HG03354 (cell line): Measurements from ENCODE around the gene EIF4E1B.

Source experiments
- ATAC-seq: cut with Tn5 transposase; IDR thresholded peaks from one replicate; pipeline ENCODE4 v1.9.1; 2021; ENCODE audit warnings: mild to moderate bottlenecking; ENCODE audit not compliant: unreplicated experiment, poor library complexity, severe bottlenecking

Gene EIF4E1B

DNA sequence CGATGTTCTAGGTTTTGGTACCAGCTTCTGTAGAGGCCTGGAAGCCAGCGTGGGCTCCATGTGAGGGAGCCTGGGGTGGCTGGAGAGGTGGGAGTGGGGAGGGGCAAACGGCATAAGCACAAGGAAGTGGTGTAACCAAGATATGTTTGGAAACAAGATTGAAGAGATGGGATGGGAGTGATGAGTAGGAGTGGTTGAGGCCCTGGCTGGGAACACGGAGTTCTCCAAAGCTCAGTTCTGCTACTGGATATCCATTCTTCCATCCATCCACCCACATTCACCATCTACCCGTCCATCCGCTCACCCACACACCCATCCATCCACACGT is 29.0 kb downstream of the EIF4E1B start:
- ATAC-seq = no peak

DNA sequence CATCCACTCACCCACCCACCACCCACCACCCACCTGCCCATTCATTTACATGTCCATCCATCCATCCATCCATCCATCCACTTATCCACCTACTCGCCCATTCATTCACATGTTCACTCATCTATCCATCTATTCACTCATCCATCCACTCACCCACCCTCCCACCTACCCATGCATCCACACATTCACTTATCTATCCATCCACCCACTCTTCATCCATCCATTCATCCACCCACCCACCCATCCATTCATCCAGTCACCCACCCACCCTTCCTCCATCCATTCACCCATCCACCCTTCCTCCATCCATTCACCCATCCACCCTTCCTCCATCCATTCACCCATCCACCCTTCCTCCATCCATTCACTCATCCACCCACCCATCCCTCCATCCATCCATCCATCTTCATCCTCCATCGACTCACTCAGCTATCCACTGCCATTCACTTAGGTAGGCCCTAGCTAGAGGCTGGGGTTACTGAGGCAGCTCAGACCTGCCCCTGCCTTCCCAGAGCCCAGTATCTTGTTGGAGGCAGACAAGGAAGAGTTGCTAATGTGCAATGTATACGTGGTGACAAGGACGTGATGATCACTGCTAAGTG is 29.5 kb downstream of the EIF4E1B start:
- ATAC-seq = no peak

DNA sequence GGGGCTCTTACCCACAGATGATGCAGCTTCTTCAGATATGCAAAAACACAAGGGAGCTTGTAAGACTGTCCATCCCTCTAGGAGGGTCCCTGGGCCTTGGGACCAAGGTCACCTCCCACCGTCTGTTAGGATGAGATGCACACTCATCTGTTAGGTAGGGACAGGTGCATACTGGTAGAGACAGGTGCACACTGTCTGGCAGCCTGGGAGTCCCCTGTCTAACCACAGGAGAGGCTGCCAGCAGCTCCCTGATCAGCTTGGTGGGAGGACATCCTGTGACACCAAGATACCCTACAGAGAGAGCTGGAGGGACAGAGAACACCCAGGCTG is 30.0 kb downstream of the EIF4E1B start:
- ATAC-seq = peak; percentile 35

DNA sequence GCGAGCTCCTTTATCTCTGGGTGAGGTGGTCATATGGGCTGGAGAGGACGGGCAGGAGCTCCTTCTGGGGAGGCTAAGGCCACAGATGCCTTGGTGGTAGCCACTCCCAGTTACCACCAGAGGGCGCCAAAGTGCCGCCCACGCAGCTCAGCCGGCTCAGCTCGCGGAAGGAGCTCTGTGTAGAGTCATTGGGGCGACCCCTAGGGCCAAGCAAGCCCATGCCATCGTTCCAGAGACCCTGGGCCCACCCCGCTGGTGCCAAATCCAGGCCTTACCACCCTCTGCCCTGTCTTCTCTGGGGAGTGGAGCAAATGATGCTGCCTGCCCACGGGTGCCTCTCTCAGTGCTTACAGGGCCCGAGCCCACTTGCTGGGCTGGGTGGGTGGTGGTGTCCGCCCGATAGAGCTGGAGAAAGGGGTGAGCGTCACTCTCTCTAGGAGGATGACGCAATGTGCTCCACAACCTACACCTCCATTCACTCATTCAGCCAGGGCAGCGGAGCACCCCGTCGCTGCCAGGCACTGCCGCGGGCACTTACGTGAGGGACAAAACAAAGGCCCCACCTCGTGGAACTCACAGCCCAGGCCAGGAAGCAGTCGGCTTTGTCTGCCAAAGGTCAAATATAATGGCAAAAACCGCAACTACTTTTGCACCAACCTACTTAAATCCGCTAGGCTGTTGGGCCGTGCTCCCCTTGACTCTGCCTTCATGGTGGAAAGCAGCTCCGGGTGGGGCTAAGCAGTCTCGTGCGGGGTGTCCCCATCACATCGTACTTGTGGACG is 30.6 kb downstream of the EIF4E1B start:
- peak; percentile 72 for ATAC-seq

DNA sequence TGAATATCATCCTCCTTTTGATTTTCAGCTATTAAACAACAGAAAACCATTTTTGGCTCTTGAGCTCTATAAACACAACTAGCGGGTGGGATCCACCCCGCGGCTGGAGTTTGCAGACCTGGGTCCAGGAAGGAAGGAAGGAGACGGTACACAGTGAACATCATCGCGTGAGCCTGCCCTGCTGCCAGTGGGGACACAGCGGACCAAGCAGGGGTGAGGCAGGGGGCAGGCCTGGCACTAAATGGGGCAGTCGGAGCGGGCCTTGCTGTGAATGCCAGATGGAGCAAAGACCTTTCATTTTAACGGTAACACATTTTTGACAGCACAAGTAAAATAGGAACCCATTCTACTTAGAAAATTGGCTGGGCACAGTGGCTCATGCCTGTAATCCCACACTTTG is 31.2 kb downstream of the EIF4E1B start:
- no peak for ATAC-seq

DNA sequence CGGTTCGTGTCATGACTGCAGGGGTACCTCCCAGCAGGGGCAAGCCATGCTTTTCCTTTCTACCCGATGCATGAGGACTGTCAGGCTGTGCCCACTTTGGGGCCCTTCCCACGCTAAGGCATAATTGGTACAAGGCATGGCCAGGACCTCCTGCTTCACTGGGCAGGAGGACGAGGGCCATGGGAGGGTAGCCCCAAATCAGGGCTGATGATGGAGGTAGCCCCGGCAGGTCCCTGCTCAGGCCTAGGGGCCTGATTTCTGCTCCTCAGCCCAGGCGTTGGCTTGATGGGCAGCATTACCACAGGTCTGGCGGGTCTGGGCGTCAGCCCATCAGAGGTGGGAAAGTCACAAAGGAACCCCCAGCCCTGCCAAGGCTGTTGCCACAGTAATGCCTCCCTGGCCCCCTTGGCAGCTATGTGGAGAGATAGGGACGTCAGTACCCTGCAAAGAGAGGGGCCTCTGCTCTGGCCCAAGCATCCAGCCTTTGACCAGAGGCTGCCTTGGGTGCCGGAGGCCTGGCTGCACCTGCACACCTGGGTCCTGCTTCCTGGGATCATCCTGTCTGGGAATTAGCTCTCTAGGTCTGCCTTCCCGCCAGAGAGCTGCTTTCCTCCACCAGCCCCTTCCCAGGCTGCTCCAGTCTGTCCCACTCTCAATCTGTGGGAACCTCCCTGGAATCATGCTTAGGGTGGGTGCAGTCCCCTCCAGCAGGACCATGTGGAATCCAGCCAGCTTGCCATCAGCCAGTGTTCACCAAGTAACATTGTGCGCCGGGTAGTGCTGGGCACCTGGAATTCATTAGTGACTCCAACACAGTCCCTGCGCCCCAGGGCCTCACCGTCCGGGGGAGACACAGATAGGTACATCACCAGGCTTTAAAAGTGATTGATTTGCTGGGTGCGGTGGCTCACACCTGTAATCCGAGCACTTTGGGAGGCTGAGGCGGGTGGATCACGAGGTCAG is 32.2 kb downstream of the EIF4E1B start:
- ATAC-seq = no peak

DNA sequence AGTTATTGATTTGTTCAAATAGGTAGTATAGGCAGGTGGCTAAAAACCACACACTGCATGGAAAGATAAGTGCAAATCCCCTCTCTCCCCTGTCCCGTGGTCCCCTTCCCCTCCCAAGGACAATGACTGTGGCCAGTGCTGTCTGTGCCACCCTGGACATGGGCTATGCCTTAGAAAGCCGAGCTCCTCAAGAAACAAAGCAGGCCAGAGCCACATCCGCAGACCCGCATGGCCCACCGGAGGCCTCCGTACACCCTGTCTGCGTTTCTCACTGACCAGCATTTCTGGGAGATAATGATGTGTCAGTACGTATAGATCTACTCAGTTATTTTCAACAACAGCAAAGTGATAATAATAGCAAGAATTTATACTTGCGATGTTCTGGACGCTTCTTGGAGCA is 33.1 kb downstream of the EIF4E1B start:
- no peak for ATAC-seq

DNA sequence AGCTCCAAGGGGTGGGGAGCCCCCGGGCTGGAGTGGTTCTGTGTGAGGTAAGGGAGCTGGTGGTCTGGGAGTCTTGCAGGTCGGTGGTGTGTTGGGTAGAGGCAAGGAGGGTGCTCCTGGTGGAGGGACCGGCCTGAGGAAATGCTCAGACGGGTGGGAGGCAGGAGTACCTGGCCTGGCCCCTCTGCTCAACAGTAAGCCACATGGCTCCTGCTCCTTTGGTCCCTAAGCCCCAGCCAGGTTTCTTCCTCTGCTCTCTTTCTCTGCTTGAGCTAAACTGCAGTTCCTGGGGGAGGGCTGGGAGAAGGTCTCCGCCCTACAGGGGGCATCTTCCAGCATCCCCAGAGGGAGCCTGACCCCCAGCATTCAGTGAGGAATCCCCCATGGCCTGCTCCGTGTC is 34.0 kb downstream of the EIF4E1B start:
- ATAC-seq = no peak

DNA sequence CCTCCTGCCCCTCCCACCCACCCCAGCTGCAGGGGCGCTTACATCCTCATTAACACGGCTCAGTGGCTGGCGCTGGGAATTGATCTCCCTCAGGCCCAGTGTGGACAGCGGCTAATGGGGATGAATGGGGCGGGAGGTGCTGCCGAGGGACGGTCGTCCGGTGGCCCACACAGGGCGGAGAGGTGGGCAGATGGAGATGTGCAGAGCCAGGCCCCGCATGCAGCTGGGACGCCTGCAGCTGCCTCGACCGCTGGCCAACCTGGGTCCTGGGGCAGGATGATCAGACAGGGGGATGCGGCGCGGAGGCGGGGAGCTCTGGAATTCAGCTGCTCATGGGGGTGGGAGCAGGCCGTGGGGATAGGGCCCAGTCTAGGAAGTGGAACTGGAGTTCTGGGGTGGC is 34.4 kb downstream of the EIF4E1B start:
- no peak for ATAC-seq

DNA sequence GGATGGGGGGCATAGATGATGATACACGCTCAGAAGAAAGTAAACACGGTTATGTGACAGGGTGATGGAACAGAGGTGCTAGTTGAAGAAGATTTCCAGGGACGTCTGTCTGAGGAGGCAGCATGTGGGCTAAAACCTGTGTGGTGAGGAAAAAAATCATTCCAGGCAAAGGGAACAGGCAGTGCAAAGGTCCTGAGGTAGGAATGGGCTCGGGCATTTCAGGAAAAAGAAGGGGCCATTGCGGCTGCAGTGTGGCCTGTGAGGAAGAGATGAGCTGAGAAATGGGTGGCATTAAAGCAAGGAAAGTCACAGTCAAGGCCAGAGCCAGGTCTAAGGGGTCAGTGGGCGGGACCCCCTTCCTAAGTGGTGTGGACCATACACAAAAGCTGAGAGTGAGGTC is 35.0 kb downstream of the EIF4E1B start:
- no peak for ATAC-seq

DNA sequence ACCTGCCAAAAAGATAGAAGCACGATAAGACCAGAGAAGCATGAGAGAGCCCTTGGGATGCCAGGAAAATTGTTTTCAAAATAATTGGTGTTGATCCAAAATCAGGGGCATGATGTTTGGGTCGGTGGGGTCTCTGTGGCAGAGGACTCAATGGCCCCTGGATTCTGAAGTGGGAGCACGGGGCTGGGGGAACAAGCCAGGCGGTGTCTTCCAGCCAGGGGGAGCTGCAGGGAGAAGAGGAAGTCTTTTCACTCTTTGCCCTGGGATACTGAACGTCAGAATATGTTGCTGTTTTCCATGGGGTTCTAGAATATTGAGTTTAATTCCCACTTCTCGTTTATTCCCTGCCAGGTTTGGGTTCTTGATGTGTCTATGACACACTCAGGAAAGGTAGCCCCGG is 37.2 kb downstream of the EIF4E1B start:
- ATAC-seq = no peak

DNA sequence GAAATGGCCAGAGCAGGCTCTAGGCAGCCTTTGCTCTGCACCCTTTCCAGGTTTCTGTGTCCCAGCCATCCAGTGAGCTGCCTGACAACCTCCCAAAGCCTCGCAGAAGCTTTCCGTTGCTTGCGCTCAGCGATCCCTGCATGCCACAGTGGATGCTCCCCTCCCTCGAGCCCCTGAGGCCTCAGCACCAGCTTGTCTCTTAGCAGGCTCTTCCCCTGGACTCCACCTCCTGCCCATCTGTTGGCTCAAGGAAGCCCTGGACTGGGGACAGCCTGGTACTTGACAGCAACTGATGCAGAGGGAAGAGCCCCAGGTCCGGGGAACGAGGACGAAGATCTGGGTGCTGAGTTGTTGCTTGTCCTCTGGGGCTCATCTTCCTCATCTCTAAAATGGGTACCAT is 40.0 kb downstream of the EIF4E1B start:
- ATAC-seq = no peak

DNA sequence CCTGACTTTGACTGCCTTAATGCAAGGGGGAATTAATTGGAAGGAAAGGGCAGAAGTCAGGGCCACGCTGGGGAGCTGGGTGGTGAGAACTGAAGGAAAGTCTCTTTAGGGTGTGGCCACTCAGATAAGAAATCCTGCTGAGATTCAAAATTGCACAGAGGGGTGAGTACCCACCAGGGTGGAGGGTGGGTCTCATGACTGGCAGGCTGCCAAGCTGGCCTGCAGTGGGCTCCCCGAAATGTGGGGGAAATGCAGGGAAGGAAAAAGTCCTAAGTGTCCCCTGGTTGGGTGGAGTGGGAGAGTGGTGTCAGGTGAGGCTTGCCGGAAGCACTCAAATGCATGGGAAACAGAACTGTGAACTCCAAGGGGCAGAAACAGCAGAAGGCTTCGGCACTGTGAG is 40.9 kb downstream of the EIF4E1B start:
- no peak for ATAC-seq

DNA sequence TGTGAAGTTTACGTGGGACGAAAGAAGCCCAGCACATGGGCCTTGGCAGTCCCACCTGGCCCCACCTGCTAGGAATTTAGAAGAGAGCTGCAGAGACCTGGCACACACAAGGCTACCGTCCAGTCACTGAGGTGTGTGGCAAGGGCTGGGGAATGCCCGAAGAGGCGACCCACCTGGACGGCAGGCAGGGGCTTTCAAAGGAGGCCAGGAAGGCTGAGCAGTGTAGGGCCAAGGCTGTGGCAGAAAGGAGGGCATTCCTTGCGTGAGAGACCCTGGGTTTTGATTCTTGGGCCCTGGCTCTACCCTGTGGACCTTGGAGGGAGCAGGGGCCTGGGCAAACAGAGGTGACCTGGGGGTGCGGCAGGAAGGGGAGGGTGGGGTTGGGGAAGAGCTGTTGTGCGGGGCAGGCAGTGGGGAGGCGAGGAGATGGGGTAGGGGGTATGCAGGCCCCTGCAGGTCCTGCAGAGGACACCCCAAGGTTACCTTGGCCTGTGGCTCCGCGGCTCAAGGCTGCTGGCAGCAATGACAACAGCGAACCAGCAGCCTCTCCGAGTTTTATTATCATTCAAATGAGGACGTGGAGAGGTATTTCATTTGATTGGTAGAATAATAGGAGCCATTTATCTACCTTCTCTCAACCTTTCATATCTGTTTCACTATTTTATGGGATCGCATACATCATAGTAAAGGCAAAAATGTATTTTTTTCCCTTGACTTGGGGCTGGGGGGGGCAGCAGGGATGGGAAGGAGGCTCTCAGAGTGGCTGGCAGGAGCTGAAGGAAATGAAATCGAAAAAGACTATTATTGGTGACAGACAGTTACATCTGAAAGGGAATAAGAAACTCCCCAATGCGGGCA is 41.6 kb downstream of the EIF4E1B start:
- ATAC-seq = no peak

DNA sequence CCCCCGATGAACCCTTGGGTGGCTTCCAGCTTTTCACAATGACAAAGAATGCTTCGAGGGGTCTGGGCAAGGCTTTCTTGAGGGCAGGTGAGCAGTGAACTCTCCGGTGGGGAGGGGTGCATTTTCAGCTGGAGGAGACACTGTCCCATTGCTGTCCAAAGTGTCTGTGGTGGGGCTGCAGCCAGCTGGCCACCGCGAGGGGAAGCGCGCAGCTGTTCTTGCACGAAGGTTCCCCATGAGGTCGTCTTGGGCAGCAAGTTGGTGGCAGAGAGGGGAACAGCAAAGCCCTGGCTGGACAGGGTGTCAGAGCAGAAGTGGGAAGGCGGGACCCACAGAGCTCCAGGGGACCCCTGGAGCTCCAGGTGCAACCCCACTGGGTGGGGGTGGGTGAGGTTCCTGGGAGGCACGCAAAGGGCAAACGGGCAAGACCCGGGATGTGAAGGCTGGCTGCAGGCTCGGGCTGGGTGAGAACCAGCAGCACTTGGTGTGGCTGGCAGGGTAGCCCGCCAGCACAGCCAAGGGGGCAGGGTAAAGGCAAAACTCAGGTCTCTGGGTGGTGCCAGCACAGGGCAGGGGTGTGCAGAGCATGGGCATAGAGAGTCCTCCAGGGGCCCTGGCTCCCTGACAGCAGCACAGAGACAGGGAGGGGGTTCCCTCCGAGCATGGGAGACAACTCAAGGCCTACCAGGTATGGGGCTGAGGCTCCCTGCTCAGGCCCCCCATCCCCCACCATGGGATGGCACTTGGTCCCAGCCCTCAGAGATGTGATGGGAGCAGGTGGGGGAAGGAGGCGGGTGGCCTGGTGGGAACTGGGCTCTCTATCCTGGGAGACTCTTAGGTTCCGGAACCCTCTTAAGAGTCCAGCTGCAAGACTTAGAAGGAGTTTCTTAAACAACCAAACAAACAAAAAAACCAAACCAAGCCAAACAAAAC is 43.4 kb downstream of the EIF4E1B start:
- ATAC-seq = no peak

DNA sequence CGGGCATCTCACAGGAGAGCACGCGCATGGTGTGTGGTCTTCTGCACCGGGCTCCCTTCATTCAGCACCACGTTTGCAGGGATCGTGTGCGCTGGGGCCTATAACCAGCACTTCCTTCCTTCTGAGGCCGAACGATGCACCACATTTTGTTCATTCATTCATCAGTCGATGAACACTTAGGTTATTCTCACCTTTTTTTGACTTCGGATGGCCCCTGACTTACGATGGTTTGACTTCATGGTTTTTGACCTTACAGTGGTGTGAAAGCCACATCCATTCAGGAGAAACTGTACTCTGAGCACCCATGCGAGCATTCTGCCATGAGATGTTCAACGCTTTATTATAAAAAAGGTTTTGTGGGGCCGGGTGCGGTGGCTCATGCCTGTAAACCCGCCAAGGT is 44.3 kb downstream of the EIF4E1B start:
- no peak for ATAC-seq

DNA sequence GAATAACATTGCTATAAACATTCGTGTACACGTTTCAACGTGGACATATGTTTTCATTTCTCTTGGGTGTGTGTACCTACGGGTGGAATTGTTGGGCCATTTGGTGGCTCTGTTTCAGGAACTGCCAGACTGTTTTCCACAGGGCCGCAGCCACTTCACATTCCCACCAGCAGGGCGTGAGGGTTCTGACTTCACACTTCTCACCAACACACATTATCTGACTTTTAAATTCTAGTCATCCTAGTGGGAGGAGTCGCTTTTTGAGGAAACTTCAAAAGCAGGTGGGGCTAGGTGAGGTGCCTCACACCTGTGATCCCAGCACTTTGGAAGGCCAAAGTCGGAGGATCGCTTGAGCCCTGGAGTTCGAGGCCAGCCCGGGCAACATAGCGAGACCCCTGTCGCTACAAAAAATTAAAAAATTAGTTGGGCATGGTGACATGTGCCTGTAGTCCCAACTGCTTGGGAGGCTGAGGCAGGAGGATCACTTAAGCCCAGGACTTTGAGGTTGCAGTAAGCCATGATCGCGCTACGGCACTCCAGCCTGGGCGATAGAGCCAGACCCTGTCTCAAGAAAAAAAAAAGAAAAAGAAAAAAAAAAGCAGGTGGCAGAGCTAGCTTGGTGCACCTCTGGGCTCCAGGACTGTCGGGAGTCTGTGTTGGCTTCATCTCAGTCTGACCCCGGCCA is 45.3 kb downstream of the EIF4E1B start:
- ATAC-seq = no peak

DNA sequence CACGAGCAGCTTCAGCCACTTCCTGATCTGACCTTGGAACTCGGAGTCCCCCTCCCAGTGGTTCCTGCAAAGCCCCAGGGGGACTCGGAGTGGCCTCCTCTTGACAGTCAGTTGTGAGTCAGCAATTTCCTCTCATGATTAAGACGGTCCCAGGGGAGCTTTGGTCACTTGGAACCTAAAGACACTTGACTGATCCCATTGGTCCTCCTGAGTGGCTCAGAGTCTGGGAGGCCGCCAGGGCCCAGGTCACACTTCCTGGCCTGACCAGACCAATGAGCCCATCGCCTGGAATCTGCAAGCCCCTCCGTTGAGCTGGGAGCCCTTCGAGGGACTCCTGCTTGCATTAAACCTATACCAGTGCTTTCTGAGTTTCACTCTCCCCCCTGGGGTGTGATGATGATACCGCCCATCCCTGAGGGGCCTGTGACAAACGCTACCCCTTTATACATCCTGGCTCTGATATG is 45.9 kb downstream of the EIF4E1B start:
- peak; percentile 72 for ATAC-seq
